ENCODE measurements around the gene SLC18A3. TPM values are rescaled to one million over a fixed set of nuclear protein-coding genes. Genes with fewer than 3 reads are reported as not detected.

SLC18A3 gene
- polyA plus RNA-seq, 1 of the 3 experiments (the other 2 are of a cell fraction) = 1.7 TPM

DNA sequence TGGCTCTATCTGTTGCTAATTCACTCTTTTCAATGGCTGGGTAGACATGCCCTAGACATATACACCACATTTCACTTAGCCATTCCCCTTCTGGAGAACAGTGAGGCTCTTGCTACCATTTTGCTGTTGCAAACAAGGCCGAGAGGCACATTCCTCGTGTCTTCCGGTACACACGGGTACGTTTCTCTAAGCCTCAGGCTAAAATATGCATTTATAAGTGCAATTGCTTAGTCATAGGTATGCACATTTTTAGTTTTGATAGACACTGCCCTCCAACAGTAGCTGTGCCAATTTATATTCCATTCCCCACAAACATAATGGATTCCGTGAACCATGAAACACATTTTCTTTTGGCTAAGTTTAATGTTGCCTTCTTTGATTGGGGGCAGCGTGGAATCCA is 16.9 kb downstream of the SLC18A3 start (continued):
- no peak for TF ChIP-seq POLR2AphosphoS5 (IDR thresholded peaks at IDR 0.05; ENCODE audit: low read depth, low read length)

DNA sequence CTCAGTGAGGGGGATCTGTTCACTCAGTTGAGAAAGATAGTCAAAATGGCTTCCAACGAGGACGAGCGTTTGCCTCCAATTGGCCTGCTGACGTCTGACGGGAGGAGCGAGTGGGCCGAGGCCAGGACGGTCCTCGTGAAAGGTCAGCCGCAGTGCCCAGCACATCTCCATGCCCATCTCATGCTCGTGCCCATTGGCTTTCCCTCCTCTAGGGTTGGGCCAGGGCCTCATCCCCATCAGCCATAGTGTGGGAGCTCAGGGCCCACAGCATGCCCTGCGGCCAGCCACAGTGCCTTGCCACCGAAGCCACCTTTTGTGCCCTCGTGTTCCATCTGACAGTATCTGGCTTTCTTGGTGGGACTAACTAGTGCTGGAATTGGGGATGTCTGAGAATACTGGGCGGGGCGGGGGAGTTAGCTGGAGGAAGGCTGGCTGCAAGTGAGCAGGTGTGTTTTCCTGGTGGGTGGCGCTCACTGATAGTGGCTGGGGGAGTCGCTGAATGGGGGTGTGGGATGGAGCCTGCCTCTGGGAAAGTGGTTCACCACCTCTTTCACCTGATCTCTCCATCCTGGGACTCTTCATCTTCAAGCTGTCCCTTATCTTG is 17.6 kb downstream of the SLC18A3 start:
- CTCF ChIA-PET = interaction anchor here (1.2 kb wide), 1 partner anchor 32 kb away, joined by 3 read pairs; no protein-coding TSS in a partner anchor
- Histone ChIP-seq H4K20me1 (ENCODE audit: insufficient read depth) (no peaks in the 10 kb centered on the region), H3K4me2 (no peak overlapping the region), H3F3A (replicated peaks; ENCODE audit: insufficient read depth) (no peaks in the 10 kb centered on the region), H3K27ac (ENCODE audit: low read depth in 2 of 2, low read length in 1 of 2) (no peak overlapping the region), H3K4me1 (ENCODE audit: control insufficient read depth in 1 of 2, insufficient read depth in 2 of 2, low read depth in 1 of 2, low read length in 1 of 2) (peaks cover 0 to 19% of the 10 kb centered on the region in 2 experiments; a peak in 2 of 4 replicates), H3K9me2 (no peaks in the 10 kb centered on the region), H3K9ac (no peak overlapping the region), H2AFZ (ENCODE audit: low read depth) (no peak overlapping the region), H3K27me3 (ENCODE audit: insufficient read depth) (no peaks in the 10 kb centered on the region), H3K9me3 (no peaks in the 10 kb centered on the region), H3K36me3 (replicated peaks in 1 of 2; ENCODE audit: control insufficient read depth in 1 of 2, insufficient read depth in 2 of 2, low read length in 1 of 2) (no peaks in the 10 kb centered on the region), H3K4me3 (ENCODE audit: low read depth in 2 of 2, low read length in 1 of 2) (no peak overlapping the region), H3K79me2 (ENCODE audit: insufficient read depth) (no peaks in the 10 kb centered on the region)
- TF ChIP-seq RXRA (IDR thresholded peaks at IDR 0.05; ENCODE audit: borderline replicate concordance, low read depth) (no peak), TAF1 (IDR thresholded peaks at IDR 0.05; ENCODE audit: borderline replicate concordance, low read depth, low read length) (no peak), SIN3A (IDR thresholded peaks at IDR 0.05; ENCODE audit: borderline replicate concordance, low read depth, low read length) (no peak), MEF2A (IDR thresholded peaks at IDR 0.05; ENCODE audit: borderline replicate concordance, low read depth) (no peak), IRF3 (IDR thresholded peaks at IDR 0.05; ENCODE audit: low read depth, low read length) (no peak), JUND (IDR thresholded peaks at IDR 0.05) (no peak), POLR2AphosphoS5 (IDR thresholded peaks at IDR 0.05; ENCODE audit: low read depth, low read length) (no peak), EP300 (IDR thresholded peaks at IDR 0.05; ENCODE audit: borderline replicate concordance in 1 of 2, low read depth in 1 of 2, low read length in 1 of 2) (no peak), TCF12 (IDR thresholded peaks at IDR 0.05) (no peak), ELF1 (IDR thresholded peaks at IDR 0.05) (no peak), EZH2phosphoT487 (IDR thresholded peaks at IDR 0.05; ENCODE audit: borderline replicate concordance, low read depth) (no peak), TEAD4 (IDR thresholded peaks at IDR 0.05; ENCODE audit: borderline replicate concordance, insufficient read depth) (no peak), NRF1 (IDR thresholded peaks at IDR 0.05; ENCODE audit: low read depth, low read length) (no peak), RFX5 (IDR thresholded peaks at IDR 0.05; ENCODE audit: low read length) (no peak), FOXJ3 (CRISPR knock-in tag; IDR thresholded peaks at IDR 0.05) (no peak), CTCF (IDR thresholded peaks at IDR 0.05) (no peak)
- TF ChIP-seq, protein P1, sequence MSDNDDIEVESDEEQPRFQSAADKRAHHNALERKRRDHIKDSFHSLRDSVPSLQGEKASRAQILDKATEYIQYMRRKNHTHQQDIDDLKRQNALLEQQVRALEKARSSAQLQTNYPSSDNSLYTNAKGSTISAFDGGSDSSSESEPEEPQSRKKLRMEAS (IDR thresholded peaks at IDR 0.05; ENCODE audit: low read depth) = no peak
- TF ChIP-seq, protein P2, sequence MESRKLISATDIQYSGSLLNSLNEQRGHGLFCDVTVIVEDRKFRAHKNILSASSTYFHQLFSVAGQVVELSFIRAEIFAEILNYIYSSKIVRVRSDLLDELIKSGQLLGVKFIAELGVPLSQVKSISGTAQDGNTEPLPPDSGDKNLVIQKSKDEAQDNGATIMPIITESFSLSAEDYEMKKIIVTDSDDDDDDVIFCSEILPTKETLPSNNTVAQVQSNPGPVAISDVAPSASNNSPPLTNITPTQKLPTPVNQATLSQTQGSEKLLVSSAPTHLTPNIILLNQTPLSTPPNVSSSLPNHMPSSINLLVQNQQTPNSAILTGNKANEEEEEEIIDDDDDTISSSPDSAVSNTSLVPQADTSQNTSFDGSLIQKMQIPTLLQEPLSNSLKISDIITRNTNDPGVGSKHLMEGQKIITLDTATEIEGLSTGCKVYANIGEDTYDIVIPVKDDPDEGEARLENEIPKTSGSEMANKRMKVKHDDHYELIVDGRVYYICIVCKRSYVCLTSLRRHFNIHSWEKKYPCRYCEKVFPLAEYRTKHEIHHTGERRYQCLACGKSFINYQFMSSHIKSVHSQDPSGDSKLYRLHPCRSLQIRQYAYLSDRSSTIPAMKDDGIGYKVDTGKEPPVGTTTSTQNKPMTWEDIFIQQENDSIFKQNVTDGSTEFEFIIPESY (IDR thresholded peaks at IDR 0.05; ENCODE audit: borderline replicate concordance, low read depth) = no peak
- TF ChIP-seq, protein P3, sequence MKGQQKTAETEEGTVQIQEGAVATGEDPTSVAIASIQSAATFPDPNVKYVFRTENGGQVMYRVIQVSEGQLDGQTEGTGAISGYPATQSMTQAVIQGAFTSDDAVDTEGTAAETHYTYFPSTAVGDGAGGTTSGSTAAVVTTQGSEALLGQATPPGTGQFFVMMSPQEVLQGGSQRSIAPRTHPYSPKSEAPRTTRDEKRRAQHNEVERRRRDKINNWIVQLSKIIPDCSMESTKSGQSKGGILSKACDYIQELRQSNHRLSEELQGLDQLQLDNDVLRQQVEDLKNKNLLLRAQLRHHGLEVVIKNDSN (IDR thresholded peaks at IDR 0.05; ENCODE audit: borderline replicate concordance, low read depth) = no peak
- 75% methylated on average over 15 of the region's 18 CpGs for WGBS (ENCODE audit: low lambda C conversion rate)
- POLR2A ChIA-PET = no interaction called here
- no peak for DNase-seq
